HL-60/S4 treated with phorbol 12-myristate 13-acetate at 8.2 ng/mL for 4 days and 3 days (cell line): ENCODE results near the gene FAM53B.

Experiments used
- in situ Hi-C: fragments of 300-500 bp; cut with MboI; formaldehyde crosslinking; loops from 2 replicates; pipeline ENCODE4 v1.15.0; 2022; ENCODE audit warnings: low sequenced_read_pairs

The FAM53B gene

DNA sequence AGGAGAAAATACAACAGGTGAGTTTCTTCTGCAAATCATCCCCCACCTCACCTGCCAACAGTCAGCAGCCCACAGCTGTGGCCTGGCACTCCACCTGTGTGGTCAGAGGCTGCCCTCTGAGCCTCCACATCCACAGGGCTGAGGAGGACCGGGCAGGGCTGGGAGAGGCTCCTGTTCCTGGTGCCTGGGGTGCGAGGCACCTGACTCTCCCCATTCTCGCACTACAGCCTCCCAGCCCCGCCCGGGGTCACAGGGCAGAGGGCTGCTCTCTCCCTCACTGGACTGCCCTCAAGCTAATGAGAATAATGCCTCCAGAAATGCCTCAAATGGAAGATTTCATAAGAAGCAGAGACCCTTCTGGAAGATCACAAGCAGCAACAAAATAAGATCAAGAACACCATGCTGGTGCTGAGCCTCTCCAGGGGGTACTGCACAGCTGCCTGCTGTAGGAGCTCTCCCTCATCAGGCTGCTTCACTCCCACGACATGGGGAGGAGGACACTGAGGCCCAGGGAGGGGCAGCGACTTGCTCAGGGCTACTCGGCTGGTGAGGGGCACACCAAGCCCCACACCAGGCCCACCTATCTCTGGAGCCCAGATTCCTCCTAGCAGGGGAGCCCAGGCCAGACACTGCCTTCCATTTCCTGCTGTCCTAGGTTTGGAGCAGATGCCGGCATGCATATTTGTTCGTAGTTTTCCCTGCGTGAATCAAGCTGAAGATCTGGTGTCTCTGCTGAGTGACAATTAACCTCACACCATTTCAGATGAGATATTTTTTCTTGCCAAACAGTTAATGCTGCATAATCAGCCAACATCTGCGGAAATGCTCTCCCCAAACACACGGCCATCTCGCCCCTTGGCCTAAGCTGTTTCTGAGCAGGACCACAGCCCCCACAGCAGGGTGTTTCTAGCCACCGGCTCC lies 76.5 kb downstream of the FAM53B start:
- in situ Hi-C loops = no loop called here

- in situ Hi-C loops = no loop called here
Observed at GRCh38 chr10:124666494-124666893, 77.7 kb downstream of the FAM53B start.

DNA sequence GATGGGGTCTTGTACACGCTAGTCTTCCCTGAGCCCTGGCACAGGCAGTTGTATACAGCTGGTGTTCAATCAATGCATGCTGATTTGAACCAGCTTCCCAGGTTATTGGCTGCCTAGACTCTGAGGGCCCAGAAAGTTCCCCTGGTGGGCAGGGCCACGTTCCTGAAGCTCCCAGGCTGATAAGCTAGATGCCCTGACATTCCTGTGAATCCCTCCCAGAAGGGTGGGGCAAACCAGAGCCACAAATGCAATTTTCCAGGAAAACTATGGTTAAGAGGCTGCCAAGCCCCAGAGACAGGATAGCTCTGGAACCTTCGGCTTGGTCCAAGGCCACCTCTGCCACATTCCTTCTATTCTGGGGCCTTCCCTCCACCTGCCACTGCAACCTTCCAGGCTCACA lies 78.2 kb downstream of the FAM53B start:
- in situ Hi-C loops = no loop called here

DNA sequence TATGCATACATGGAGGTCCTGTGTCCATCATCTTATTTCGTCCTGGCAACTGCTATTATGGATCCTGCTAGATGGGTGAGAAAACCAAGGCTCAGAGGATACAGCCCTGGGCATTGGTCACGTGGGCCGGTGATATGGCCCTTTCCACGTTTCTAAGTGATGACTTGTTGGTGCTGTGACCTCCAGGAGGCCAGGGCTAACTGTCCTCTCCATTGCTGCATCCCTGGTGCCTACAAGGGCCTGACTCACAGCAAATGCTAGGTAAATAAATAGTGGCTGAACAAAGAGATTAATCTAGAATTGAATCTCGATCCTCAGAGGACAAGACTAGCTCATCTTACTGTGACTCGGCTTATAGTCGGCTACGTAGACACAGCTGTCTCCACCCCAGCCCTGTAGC lies 78.6 kb downstream of the FAM53B start:
- in situ Hi-C loops = no loop called here

- in situ Hi-C loops = no loop called here
Observed at GRCh38 chr10:124665091-124665490, 79.1 kb downstream of the FAM53B start.

- in situ Hi-C loops = no loop called here
Observed at GRCh38 chr10:124663766-124664360, 80.3 kb downstream of the FAM53B start.

GRCh38 chr10:124663228-124663627 lies 81.0 kb downstream of the FAM53B start:
- in situ Hi-C loops = no loop called here

DNA sequence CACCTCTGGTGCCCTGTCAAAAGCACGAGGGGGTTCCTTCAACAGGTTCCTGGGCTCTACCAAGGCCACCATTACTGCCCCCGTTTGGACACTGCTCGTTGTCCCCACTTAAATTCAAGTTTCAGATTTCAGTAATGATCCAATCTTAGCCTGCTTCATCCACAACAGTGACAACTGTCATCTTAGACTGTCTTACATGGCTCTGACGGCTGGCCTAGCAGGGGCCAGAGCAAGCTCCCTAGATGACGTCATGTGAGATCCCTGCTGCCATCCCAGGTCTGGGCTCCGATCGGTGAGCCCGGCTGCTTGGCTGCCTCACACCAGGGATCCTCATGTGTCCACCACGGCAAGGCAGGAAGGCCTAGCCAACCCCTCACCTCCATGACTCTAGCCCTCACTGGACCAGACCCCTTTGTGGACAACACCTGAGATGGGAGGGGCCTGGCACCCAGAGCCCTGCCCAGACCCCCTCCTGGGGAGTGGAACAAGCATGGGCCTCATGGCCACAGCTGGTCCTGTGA lies 82.5 kb downstream of the FAM53B start:
- in situ Hi-C loops = no loop called here

DNA sequence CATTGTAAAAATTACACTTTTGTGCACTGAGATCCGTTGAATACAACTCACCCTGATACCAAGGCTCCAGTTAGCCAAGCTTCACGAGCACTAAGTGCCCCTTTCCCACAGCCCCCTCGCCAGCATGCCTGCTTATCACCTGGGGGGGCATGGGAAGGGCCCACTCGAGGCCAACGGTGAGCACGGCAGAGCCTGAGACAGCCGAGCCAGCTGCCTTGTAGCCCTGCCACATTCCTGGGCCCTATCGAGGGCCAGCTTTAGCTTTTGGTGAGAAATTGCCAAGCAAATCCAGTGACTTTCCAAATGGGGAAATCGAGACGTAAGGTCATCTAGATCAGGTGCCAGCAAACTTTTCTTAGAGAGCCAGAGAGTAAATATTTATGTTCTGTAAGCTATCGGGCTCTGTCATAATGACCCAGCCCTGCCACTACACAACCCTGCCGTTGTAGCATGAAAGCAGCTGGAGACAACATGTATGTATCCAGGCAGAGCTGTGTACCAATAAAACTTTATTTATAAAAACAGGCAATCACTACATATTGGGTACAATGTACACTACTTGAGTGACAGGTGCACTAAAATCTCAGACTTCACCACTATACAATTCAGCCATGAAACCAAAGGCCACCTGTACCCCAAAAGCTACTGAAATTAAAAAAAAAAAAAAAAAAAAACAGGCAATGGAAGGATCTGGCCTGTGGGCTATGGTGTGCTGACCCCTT lies 83.6 kb downstream of the FAM53B start:
- in situ Hi-C loops = no loop called here

DNA sequence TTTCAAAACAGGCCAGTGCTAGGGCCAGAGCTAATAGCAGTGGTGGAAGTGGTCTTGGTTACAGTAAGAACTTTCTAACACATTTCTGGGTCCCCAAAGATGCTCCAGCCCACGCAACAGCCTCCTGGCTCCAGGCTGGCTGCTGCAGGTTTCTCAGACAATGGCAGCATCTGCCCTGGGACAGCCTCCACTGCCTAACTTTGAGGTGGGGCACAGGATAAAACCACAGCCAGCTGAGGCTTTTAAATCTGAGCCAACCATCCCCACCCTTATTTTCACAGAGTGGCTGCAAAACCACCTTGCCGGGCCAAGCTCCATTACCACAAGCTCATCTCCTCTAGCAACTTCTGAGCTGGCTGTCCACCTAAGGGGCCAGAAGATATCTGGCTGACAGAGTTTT lies 84.8 kb downstream of the FAM53B start:
- in situ Hi-C loops = no loop called here

DNA sequence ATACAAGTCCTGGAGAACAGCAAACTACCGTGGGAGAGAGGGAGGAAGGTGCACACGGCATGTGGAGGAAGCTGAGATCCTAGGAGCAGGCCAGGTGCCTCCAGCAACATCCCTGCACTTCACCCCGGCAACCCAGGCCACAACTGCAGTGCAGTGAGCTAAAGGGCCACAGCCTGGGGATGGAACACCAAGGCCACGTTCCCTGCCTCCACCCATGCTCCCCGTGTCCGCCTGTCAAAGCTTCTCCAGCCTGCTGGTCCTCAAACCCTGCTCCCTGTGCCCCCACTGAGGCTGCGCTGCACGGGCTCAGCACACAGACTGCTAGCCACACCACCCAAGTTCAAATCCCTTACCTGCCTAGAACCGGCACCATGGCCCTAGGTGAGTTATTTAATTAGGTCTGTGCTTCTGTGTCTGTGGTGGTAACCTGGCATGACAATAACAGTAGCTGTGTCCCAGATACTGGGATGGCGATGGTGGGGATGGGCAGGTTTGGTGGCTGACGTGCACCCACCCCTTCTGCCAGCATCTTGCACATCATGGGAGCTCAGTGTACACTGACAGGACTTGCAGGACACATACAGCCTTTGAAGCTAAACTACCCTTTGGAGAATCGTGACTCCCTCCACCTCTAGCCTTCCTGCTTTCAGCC lies 85.5 kb downstream of the FAM53B start:
- in situ Hi-C loops = no loop called here

DNA sequence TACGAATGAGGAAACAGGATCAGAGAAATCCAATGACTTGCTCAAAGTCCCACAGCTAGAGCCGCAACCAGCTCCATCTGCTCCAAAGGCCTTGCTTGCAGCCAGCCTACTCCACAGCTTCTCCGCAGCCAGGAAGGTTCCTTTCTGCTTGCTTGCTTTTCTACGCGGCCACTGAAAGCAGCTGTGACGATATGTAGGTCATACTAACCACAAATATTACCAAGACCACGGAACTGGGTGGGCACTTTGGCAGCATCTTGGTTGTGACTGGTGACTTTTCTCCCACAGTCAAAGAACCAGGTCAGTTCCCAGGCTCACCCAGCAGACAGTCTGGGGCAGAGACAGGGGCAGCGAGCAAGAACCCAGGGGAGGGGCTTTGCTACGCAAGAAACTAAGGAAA lies 86.4 kb downstream of the FAM53B start:
- in situ Hi-C loops = no loop called here

DNA sequence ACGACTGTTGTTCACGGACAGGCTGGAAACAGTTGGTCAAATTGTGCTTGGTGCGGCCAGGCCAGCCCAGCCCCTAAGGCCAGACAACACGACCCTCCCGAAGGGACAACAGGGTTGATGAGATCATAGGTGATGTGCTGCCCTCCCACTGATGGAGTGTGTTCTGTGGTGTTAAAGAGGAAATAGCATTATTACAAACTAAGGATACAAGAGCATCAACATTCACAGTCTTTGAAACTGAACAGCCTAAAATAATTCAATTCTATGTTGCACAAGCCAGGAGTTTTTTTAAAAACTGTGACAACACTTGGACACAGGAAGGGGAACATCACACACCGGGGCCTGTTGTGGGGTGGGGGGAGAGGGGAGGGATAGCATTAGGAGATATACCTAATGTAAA lies 87.6 kb downstream of the FAM53B start:
- in situ Hi-C loops = no loop called here

GRCh38 chr10:124656113-124656490 lies 88.1 kb downstream of the FAM53B start:
- in situ Hi-C loops = no loop called here

- in situ Hi-C loops = no loop called here
Observed at GRCh38 chr10:124655191-124656112, 88.7 kb downstream of the FAM53B start.

DNA sequence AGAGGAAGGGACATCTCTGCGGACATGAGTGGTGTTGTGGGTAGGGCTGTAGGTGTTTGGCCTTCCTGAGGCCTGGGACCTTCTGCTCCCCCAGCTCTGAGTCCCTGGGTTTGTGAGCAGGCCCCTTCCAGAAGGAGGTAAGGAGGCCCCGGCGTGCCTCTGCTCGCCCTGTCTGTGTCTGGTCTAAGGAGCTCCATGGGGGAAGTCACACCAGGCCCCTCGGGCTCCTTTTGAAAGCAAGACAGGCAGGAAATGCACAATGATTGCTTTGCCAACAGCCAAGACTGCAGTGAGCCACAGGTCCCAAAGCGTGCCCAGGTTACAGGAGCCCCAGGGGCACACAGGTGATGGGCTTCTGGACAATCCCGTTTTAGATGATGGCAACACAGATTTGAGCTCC lies 89.5 kb downstream of the FAM53B start:
- in situ Hi-C loops = no loop called here

DNA sequence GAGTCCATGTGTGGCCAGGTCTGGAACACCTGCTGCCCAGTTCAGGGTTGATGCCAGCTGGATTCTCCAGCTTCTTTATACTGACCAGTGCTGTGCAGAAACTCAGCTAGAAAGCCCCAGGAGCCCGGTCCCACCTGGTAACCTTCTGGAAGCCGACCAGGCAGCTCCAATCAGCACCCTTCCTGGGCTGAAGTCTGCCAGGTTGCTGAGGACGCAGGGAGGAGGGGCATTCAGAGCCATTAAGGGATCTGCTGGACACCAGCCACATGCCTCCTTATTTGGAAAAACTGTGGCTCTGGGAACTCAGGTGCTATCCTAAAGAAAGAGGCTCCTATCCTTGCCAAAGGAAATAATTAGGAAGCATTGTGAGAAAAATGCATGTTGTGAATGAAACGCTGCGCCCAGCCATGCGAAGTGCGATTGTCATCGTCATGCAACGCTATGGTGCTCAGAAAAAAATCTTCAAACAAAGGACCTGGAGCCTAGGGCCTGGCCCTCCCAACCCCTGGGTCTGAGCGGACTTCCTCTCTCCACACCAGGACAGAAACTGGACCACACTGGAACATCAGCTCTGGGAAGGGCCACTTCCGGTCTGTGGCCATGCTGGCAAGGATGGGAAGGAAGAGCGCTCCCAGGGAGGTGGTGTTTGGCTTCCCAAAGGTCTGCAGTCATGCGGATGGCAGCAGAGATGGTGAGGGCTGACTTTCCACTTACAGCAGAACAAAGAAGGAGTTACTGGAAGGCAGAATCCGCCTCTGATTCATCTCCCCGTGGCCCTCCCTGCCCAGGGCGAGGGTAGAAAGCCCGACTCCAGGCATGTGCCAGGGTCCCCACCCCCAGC lies 90.1 kb downstream of the FAM53B start:
- in situ Hi-C loops = no loop called here

DNA sequence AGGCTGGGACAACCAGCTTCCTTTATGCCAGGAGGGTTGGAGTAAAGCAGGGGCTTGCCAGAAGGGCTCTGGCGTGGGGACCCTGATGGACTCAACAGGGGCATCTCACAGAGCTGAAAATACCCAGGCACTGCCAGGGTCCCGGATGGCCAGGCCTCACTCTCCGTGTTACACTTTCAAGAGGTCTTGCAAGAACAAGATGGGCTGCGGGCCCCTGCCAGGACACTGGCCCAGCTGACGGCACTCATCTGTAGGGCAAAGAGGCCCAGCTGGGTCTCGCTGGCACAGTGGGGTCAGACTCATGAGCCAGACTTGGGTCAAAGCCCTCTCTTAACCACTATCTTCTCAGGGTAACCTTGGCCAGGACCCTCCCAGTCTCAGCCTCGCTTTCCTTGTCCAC lies 90.9 kb downstream of the FAM53B start:
- in situ Hi-C loops = no loop called here

GRCh38 chr10:124652701-124653100 lies 91.5 kb downstream of the FAM53B start:
- in situ Hi-C loops = no loop called here
